ENCODE measurements around the gene LRRC42. TPM values are rescaled to one million over a fixed set of nuclear protein-coding genes. Genes with fewer than 3 reads are reported as not detected.

Gene LRRC42
- total and polyA plus RNA-seq, 9 donors: 14.5 to 29.1 (median 20.8) TPM

- peak in 1 of 5 donors; percentile 3 for DNase-seq
- Histone ChIP-seq H3K4me1 (ENCODE audit: insufficient read depth) (no peaks in the 10 kb centered on the region), H3K36me3 (no peaks in the 10 kb centered on the region), H3K27ac (no peak overlapping the region), H3K27me3 (no peaks in the 10 kb centered on the region), H3K4me3 (no peak overlapping the region), H3K9me3 (no peaks in the 10 kb centered on the region)
- WGBS, 3 donors: 55 to 61% (median 56%) methylated on average over 8 of the region's 8 CpGs
- intact Hi-C loops (cut with DNase I): no loop called here
- no peak for TF ChIP-seq CTCF (IDR thresholded peaks at IDR 0.05)
- no peak for TF ChIP-seq POLR2A (IDR thresholded peaks at IDR 0.05)
- TF ChIP-seq EP300 (IDR thresholded peaks at IDR 0.05): no peak
Measured at GRCh38 chr1:54016343-54017282, 70.5 kb downstream of the LRRC42 start.

Other genes with a start within 250 kb of the LRRC42 start
- 1 to 10 TPM in 2 of 7 donors, under 1 TPM in 5; 0.12 to 2.9 (median 0.57) TPM for gene GLIS1, start 207.2 kb upstream of the LRRC42 start, total RNA-seq
- under 1 TPM in 1 of 2 donors, not detected in 1; 0.39 TPM for gene GLIS1, start 207.2 kb upstream of the LRRC42 start, polyA plus RNA-seq
- gene NDC1, start 108.1 kb upstream of the LRRC42 start, total RNA-seq: 10 to 100 TPM in 2 of 7 donors, 1 to 10 TPM in 5; 6.2 to 11.9 (median 8.6) TPM
- 1 to 10 TPM; 4.3 to 9.5 TPM for gene NDC1, start 108.1 kb upstream of the LRRC42 start, polyA plus RNA-seq
- 10 to 100 TPM; 11.5 to 20.9 (median 18.3) TPM for gene YIPF1, start 56.6 kb upstream of the LRRC42 start, total RNA-seq
- 10 to 100 TPM; 14.6 to 47.8 TPM for gene YIPF1, start 56.6 kb upstream of the LRRC42 start, polyA plus RNA-seq
- under 1 TPM in 1 of 7 donors, not detected in 6; 0.46 TPM for gene DIO1, start 52.2 kb upstream of the LRRC42 start, total RNA-seq
- not detected for gene DIO1, start 52.2 kb upstream of the LRRC42 start, polyA plus RNA-seq
- gene IFT25, start 651 bp upstream of the LRRC42 start, total RNA-seq: 10 to 100 TPM; 24.2 to 39.3 (median 28.5) TPM
- 10 to 100 TPM; 27.6 to 39.4 TPM for gene IFT25, start 651 bp upstream of the LRRC42 start, polyA plus RNA-seq
- 10 to 100 TPM in 1 of 7 donors, 1 to 10 TPM in 2, under 1 TPM in 2, not detected in 2; 0.37 to 49.6 (median 1.2) TPM for gene LDLRAD1, start 71.8 kb downstream of the LRRC42 start, total RNA-seq
- under 1 TPM; 0.05 to 0.22 TPM for gene LDLRAD1, start 71.8 kb downstream of the LRRC42 start, polyA plus RNA-seq
- 100 to 1,000 TPM; 165 to 337 (median 268) TPM for gene TMEM59, start 106.9 kb downstream of the LRRC42 start, total RNA-seq
- 100 to 1,000 TPM; 267 to 406 TPM for gene TMEM59, start 106.9 kb downstream of the LRRC42 start, polyA plus RNA-seq
- 1 to 10 TPM; 1.8 to 4.7 (median 3.0) TPM for gene TCEANC2, start 107.3 kb downstream of the LRRC42 start, total RNA-seq
- 1 to 10 TPM; 1.9 to 5.2 TPM for gene TCEANC2, start 107.3 kb downstream of the LRRC42 start, polyA plus RNA-seq
- under 1 TPM in 2 of 7 donors, not detected in 5; 0.15 to 0.34 TPM for gene CDCP2, start 206.7 kb downstream of the LRRC42 start, total RNA-seq
- gene CDCP2, start 206.7 kb downstream of the LRRC42 start, polyA plus RNA-seq: under 1 TPM in 1 of 2 donors, not detected in 1; 0.04 TPM

All from ovary (tissue), 9 donors.